K562 (cell line): ENCODE data around the gene FXYD4. TPM values are rescaled to one million over a fixed set of nuclear protein-coding genes. Genes with fewer than 3 reads are reported as not detected.

Source experiments
- FOSL1 ChIP-seq: fragments of 200-800 bp; sonication (Bioruptor generic); conservative IDR thresholded peaks from 2 replicates; pipeline ENCODE4 v1.6.1; 2016; ENCODE audit warnings: missing genetic modification characterization, missing compliant biosample characterization
- JUND ChIP-seq, 2 experiments: IDR thresholded peaks; 2 replicates in 1 of 2; 3 replicates in 1 of 2; pipeline ENCODE4 v1.6.1; 2011; ENCODE audit warnings: borderline replicate concordance in 2 of 2, low read depth in 2 of 2, low read length in 2 of 2, improper control_type of control experiment in 1 of 2, missing biosample characterization in 1 of 2, missing genetic modification characterization in 1 of 2, missing genetic modification reagents in 1 of 2
- KAT8 ChIP-seq: fragments of 450-650 bp; IDR thresholded peaks from 2 replicates; pipeline ENCODE4 v1.6.1; 2016; ENCODE audit warnings: low read depth, mild to moderate bottlenecking
- MCM5 ChIP-seq: fragments of 450-650 bp; IDR thresholded peaks from 2 replicates; pipeline ENCODE4 v1.6.1; 2016; ENCODE audit warnings: low read depth
- MEIS2 ChIP-seq: fragments of 450-650 bp; IDR thresholded peaks from 2 replicates; pipeline ENCODE4 v1.6.1; 2014; ENCODE audit warnings: mild to moderate bottlenecking; ENCODE audit not compliant: partially characterized antibody
- PTRF ChIP-seq: fragments of 450-650 bp; IDR thresholded peaks from 2 replicates; pipeline ENCODE4 v1.6.1; 2016; ENCODE audit warnings: mild to moderate bottlenecking, missing genetic modification characterization, missing compliant biosample characterization
- SMARCA5 ChIP-seq: fragments of 450-650 bp; IDR thresholded peaks from 2 replicates; pipeline ENCODE4 v1.6.1; 2016
- ZNF175 ChIP-seq: fragments of 200-800 bp; sonication (Bioruptor generic); IDR thresholded peaks from 2 replicates; pipeline ENCODE4 v1.6.1; 2016; ENCODE audit warnings: low read depth, mild to moderate bottlenecking, missing genetic modification characterization, missing compliant biosample characterization
- ZNF239 ChIP-seq: fragments of 250-450 bp; sonication (Bioruptor Pico); IDR thresholded peaks from 2 replicates; pipeline ENCODE4 v1.4.0; 2020; ENCODE audit warnings: mild to moderate bottlenecking
- polyA plus RNA-seq, 8 experiments: library from polyadenylated mRNA; depleted of rRNA in 4 of 8; stranded (reverse) in 5 of 8; unstranded in 3 of 8; fragments of >200 nt; fragmentation: Nextera tagmentation in 2 of 8; fragmentation: Illumina TruSeq in 1 of 8; extraction: Ambion mirVana in 2 of 8; extraction: Trizol in 1 of 8; gene quantifications; 2 replicates each; pipeline versions ENCODE4 v1.2.1 to v1.2.3, GENCODE V29; 2011 to 2014; ENCODE audit warnings: inconsistent platforms in 1 of 8, missing spikeins in 1 of 8
- total RNA-seq, 7 experiments: library from RNA; depleted of rRNA in 6 of 7; stranded (reverse); fragments of >200 nt in 6 of 7; fragmentation: Illumina TruSeq in 2 of 7; extraction: Trizol in 2 of 7; gene quantifications; 2 replicates each; pipeline versions ENCODE4 v1.2.1 to v1.2.3, GENCODE V29; 2011 to 2021; ENCODE audit warnings: low replicate concordance in 1 of 7
- TF ChIP-seq, protein P1 (sequence below), 2 experiments: fragments of 450-650 bp in 1 of 2; sonication (generic) in 1 of 2; formaldehyde crosslinking in 1 of 2; IDR thresholded peaks; 2 replicates each; pipeline versions ENCODE4 v1.7.1 to v1.9.0; 2016 to 2022; ENCODE audit warnings: inconsistent platforms in 1 of 2, mild to moderate bottlenecking in 1 of 2, missing genetic modification reagents in 1 of 2
- TF ChIP-seq, protein P2 (sequence below), 2 experiments: fragments of 450-650 bp; IDR thresholded peaks; 2 replicates each; pipeline ENCODE4 v1.6.1; 2016
- TF ChIP-seq, protein P3 (sequence below), 3 experiments: IDR thresholded peaks in 2 of 3; conservative IDR thresholded peaks in 1 of 3; 2 replicates each; pipeline ENCODE4 v1.5.1; 2011 to 2012; ENCODE audit warnings: low read length in 3 of 3, mild to moderate bottlenecking in 3 of 3, control low read depth in 2 of 3, improper control_type of control experiment in 1 of 3, inconsistent platforms in 1 of 3, low read depth in 1 of 3, mixed read lengths in 1 of 3, moderate library complexity in 1 of 3; ENCODE audit not compliant: insufficient read depth in 2 of 3

Gene FXYD4
- total and polyA plus RNA-seq, 9 of the 15 experiments (the other 6 are each of a cell fraction or from before 2014, with no cell fraction given), result not detected

- TF ChIP-seq, protein P1, sequence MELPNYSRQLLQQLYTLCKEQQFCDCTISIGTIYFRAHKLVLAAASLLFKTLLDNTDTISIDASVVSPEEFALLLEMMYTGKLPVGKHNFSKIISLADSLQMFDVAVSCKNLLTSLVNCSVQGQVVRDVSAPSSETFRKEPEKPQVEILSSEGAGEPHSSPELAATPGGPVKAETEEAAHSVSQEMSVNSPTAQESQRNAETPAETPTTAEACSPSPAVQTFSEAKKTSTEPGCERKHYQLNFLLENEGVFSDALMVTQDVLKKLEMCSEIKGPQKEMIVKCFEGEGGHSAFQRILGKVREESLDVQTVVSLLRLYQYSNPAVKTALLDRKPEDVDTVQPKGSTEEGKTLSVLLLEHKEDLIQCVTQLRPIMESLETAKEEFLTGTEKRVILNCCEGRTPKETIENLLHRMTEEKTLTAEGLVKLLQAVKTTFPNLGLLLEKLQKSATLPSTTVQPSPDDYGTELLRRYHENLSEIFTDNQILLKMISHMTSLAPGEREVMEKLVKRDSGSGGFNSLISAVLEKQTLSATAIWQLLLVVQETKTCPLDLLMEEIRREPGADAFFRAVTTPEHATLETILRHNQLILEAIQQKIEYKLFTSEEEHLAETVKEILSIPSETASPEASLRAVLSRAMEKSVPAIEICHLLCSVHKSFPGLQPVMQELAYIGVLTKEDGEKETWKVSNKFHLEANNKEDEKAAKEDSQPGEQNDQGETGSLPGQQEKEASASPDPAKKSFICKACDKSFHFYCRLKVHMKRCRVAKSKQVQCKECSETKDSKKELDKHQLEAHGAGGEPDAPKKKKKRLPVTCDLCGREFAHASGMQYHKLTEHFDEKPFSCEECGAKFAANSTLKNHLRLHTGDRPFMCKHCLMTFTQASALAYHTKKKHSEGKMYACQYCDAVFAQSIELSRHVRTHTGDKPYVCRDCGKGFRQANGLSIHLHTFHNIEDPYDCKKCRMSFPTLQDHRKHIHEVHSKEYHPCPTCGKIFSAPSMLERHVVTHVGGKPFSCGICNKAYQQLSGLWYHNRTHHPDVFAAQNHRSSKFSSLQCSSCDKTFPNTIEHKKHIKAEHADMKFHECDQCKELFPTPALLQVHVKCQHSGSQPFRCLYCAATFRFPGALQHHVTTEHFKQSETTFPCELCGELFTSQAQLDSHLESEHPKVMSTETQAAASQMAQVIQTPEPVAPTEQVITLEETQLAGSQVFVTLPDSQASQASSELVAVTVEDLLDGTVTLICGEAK (IDR thresholded peaks at IDR 0.05), result peak; percentile 81
- TF ChIP-seq, protein P1 (CRISPR knock-in tag; IDR thresholded peaks at IDR 0.05), result no peak
- peak; percentile 87 for TF ChIP-seq ZNF175 (CRISPR knock-in tag)
- peak; percentile 89 for TF ChIP-seq JUND (IDR thresholded peaks at IDR 0.05; ENCODE audit: borderline replicate concordance, low read depth, low read length)
- peak; percentile 59; the same call in 2 of the 3 replicates for TF ChIP-seq JUND (tag; IDR thresholded peaks at IDR 0.05; ENCODE audit: borderline replicate concordance, low read depth, low read length)
- TF ChIP-seq MEIS2, result peak; percentile 93
- TF ChIP-seq ZNF239 (CRISPR knock-in tag), result peak; percentile 79
- peak; percentile 96 for TF ChIP-seq SMARCA5
- TF ChIP-seq, protein P2, sequence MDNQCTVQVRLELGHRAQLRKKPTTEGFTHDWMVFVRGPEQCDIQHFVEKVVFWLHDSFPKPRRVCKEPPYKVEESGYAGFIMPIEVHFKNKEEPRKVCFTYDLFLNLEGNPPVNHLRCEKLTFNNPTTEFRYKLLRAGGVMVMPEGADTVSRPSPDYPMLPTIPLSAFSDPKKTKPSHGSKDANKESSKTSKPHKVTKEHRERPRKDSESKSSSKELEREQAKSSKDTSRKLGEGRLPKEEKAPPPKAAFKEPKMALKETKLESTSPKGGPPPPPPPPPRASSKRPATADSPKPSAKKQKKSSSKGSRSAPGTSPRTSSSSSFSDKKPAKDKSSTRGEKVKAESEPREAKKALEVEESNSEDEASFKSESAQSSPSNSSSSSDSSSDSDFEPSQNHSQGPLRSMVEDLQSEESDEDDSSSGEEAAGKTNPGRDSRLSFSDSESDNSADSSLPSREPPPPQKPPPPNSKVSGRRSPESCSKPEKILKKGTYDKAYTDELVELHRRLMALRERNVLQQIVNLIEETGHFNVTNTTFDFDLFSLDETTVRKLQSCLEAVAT (IDR thresholded peaks at IDR 0.05), result peak; percentile 49 to 99; a peak in 3 of 4 replicates
- TF ChIP-seq KAT8, result no peak
- peak; percentile 86 for TF ChIP-seq FOSL1 (tag)
- TF ChIP-seq MCM5, result no peak
- peak; percentile 93 for TF ChIP-seq PTRF
- TF ChIP-seq, protein P3, sequence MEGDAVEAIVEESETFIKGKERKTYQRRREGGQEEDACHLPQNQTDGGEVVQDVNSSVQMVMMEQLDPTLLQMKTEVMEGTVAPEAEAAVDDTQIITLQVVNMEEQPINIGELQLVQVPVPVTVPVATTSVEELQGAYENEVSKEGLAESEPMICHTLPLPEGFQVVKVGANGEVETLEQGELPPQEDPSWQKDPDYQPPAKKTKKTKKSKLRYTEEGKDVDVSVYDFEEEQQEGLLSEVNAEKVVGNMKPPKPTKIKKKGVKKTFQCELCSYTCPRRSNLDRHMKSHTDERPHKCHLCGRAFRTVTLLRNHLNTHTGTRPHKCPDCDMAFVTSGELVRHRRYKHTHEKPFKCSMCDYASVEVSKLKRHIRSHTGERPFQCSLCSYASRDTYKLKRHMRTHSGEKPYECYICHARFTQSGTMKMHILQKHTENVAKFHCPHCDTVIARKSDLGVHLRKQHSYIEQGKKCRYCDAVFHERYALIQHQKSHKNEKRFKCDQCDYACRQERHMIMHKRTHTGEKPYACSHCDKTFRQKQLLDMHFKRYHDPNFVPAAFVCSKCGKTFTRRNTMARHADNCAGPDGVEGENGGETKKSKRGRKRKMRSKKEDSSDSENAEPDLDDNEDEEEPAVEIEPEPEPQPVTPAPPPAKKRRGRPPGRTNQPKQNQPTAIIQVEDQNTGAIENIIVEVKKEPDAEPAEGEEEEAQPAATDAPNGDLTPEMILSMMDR (IDR thresholded peaks at IDR 0.05 in 2 of 3, conservative IDR thresholded peaks at IDR 0.05 in 1 of 3; ENCODE audit: insufficient read depth in 2 of 3, low read depth in 1 of 3, low read length in 3 of 3), result no peak
These were observed 46.7 kb downstream of the FXYD4 start (continued) for GRCh38 chr10:43417950-43418768.
